IPS-18c (cell line): ENCODE results near the gene PTPRS.
"Not testable (repeated sequence)": the region's sequence is repeated elsewhere in the genome, so short reads cannot be mapped to it uniquely, and the experiment has no call there.

Experiments
- H3K4me3 ChIP-seq: 2 replicates; pipeline ENCODE4 v1.7.0; 2013; ENCODE audit warnings: low read depth, mild to moderate bottlenecking, low read length, moderate library complexity; ENCODE audit not compliant: insufficient read depth
- H3K9me3 ChIP-seq: one replicate; pipeline ENCODE4 v1.6.1; 2013; ENCODE audit warnings: mild to moderate bottlenecking, low read length, moderate library complexity; ENCODE audit not compliant: control insufficient read depth, insufficient read depth

The PTPRS gene

GRCh38 chr19:5337708-5338655, 2.6 kb downstream of the PTPRS start:
- peaks cover 2% of the 10 kb centered on the region for H3K9me3 ChIP-seq
- peak overlapping the region; percentile 83; the same call in 1 of the 2 replicates for H3K4me3 ChIP-seq

GRCh38 chr19:5337126-5337525, 3.5 kb downstream of the PTPRS start:
- peaks cover 2% of the 10 kb centered on the region for H3K9me3 ChIP-seq
- no peak overlapping the region for H3K4me3 ChIP-seq

- Histone ChIP-seq H3K9me3 (peaks cover 5% of the 10 kb centered on the region), H3K4me3 (no peak overlapping the region)
These were observed 4.2 kb downstream of the PTPRS start for GRCh38 chr19:5336195-5336965.

- Histone ChIP-seq H3K9me3 (peaks cover 5% of the 10 kb centered on the region), H3K4me3 (no peak overlapping the region)
These were observed 5.0 kb downstream of the PTPRS start for GRCh38 chr19:5335593-5335992.

- H3K9me3 ChIP-seq: peaks cover 3% of the 10 kb centered on the region
- H3K4me3 ChIP-seq: no peak overlapping the region
These were observed 5.7 kb downstream of the PTPRS start for GRCh38 chr19:5334824-5335500.

GRCh38 chr19:5334366-5334739, 6.3 kb downstream of the PTPRS start:
- Histone ChIP-seq H3K9me3 (peaks cover 3% of the 10 kb centered on the region), H3K4me3 (no peak overlapping the region)

GRCh38 chr19:5333581-5334365, 6.8 kb downstream of the PTPRS start:
- no peak overlapping the region for H3K4me3 ChIP-seq

GRCh38 chr19:5332501-5332900, 8.1 kb downstream of the PTPRS start:
- H3K9me3 ChIP-seq: peaks cover 3% of the 10 kb centered on the region
- H3K4me3 ChIP-seq: no peak overlapping the region

More at GRCh38 chr19:5333581-5334365, 6.8 kb downstream of the PTPRS start:
- peaks cover 3% of the 10 kb centered on the region for H3K9me3 ChIP-seq

GRCh38 chr19:5331790-5332189, 8.8 kb downstream of the PTPRS start:
- peaks cover 3% of the 10 kb centered on the region for H3K9me3 ChIP-seq
- H3K4me3 ChIP-seq: no peak overlapping the region

- no peak overlapping the region for H3K4me3 ChIP-seq
- H3K9me3 ChIP-seq: peaks cover 3% of the 10 kb centered on the region
These were observed 10.3 kb downstream of the PTPRS start for GRCh38 chr19:5330307-5330720.

GRCh38 chr19:5329141-5329540, 11.5 kb downstream of the PTPRS start:
- H3K4me3 ChIP-seq: no peak overlapping the region
- peaks cover 3% of the 10 kb centered on the region for H3K9me3 ChIP-seq

GRCh38 chr19:5328407-5328806, 12.2 kb downstream of the PTPRS start:
- H3K9me3 ChIP-seq, H3K4me3 ChIP-seq: not testable (repeated sequence)

- Histone ChIP-seq H3K4me3 (no peak overlapping the region), H3K9me3 (peaks cover 3% of the 10 kb centered on the region)
These were observed 13.5 kb downstream of the PTPRS start for GRCh38 chr19:5326986-5327623.

GRCh38 chr19:5326545-5326944, 14.1 kb downstream of the PTPRS start:
- Histone ChIP-seq H3K4me3 (no peak overlapping the region), H3K9me3 (no peaks in the 10 kb centered on the region)

- no peaks in the 10 kb centered on the region for H3K9me3 ChIP-seq
These were observed 15.7 kb downstream of the PTPRS start for GRCh38 chr19:5324947-5325346.

GRCh38 chr19:5323475-5323811, 17.2 kb downstream of the PTPRS start:
- no peaks in the 10 kb centered on the region for H3K9me3 ChIP-seq
- H3K4me3 ChIP-seq: no peak overlapping the region

More at GRCh38 chr19:5324947-5325346, 15.7 kb downstream of the PTPRS start:
- no peak overlapping the region for H3K4me3 ChIP-seq
